WTC11 (cell line): ENCODE results near the gene TCN1. TPM values are rescaled to one million over a fixed set of nuclear protein-coding genes. Genes with fewer than 3 reads are reported as not detected.

Experiments used
- CREB1 ChIP-seq: sonication (generic); formaldehyde crosslinking; IDR thresholded peaks from 2 replicates; pipeline ENCODE4 v1.8.0; 2023; ENCODE audit warnings: mild to moderate bottlenecking, missing genetic modification reagents
- FOXJ3 ChIP-seq: sonication (generic); formaldehyde crosslinking; IDR thresholded peaks from 2 replicates; pipeline ENCODE4 v1.9.0; 2021; ENCODE audit warnings: missing genetic modification reagents, mild to moderate bottlenecking, borderline replicate concordance
- JAZF1 ChIP-seq: fragments of 250-450 bp; sonication (Bioruptor Pico); IDR thresholded peaks from 2 replicates; pipeline ENCODE4 v1.9.0; 2021; ENCODE audit warnings: moderate library complexity, mild to moderate bottlenecking, inconsistent platforms
- PRRX2 ChIP-seq: fragments of 250-450 bp; sonication (Bioruptor Pico); IDR thresholded peaks from 2 replicates; pipeline ENCODE4 v1.8.0; 2021; ENCODE audit warnings: mild to moderate bottlenecking
- ZNF219 ChIP-seq: sonication (generic); formaldehyde crosslinking; IDR thresholded peaks from 2 replicates; pipeline ENCODE4 v1.8.0; 2023; ENCODE audit warnings: missing genetic modification reagents, mild to moderate bottlenecking, borderline replicate concordance
- ZNF317 ChIP-seq: sonication (generic); formaldehyde crosslinking; IDR thresholded peaks from 2 replicates; pipeline ENCODE4 v1.8.1; 2023; ENCODE audit warnings: low read depth, mild to moderate bottlenecking, moderate library complexity, missing genetic modification reagents, borderline replicate concordance
- total RNA-seq: library from RNA; stranded (reverse); gene quantifications from 3 replicates; pipeline ENCODE4 v1.2.3, GENCODE V29; 2021
- TF ChIP-seq, protein P1 (sequence below): fragments of 250-450 bp; sonication (Bioruptor Pico); IDR thresholded peaks from 2 replicates; pipeline ENCODE4 v1.9.0; 2021; ENCODE audit warnings: mild to moderate bottlenecking
- TF ChIP-seq, protein P2 (sequence below): sonication (generic); formaldehyde crosslinking; IDR thresholded peaks from 2 replicates; pipeline ENCODE4 v1.8.1; 2022; ENCODE audit warnings: missing genetic modification reagents, borderline replicate concordance
- TF ChIP-seq, protein P3 (sequence below): sonication (generic); formaldehyde crosslinking; IDR thresholded peaks from 2 replicates; pipeline ENCODE4 v1.8.1; 2023; ENCODE audit warnings: mild to moderate bottlenecking, missing genetic modification reagents
- TF ChIP-seq, protein P4 (sequence below): fragments of 250-450 bp; sonication (Bioruptor Pico); IDR thresholded peaks from 2 replicates; pipeline ENCODE4 v1.8.0; 2021; ENCODE audit warnings: mild to moderate bottlenecking
- TF ChIP-seq, protein P5 (sequence below): sonication (generic); formaldehyde crosslinking; conservative IDR thresholded peaks from 2 replicates; pipeline ENCODE4 v1.8.1; 2022; ENCODE audit warnings: mild to moderate bottlenecking, missing genetic modification reagents
- TF ChIP-seq, protein P6 (sequence below): sonication (generic); formaldehyde crosslinking; IDR thresholded peaks from 2 replicates; pipeline ENCODE4 v1.8.1; 2023; ENCODE audit warnings: mild to moderate bottlenecking, moderate library complexity, missing genetic modification reagents
- TF ChIP-seq, protein P7 (sequence below): sonication (generic); formaldehyde crosslinking; IDR thresholded peaks from 2 replicates; pipeline ENCODE4 v1.8.1; 2022; ENCODE audit warnings: mild to moderate bottlenecking, missing genetic modification reagents, moderate library complexity, borderline replicate concordance
- TF ChIP-seq, protein P8 (sequence below): sonication (generic); formaldehyde crosslinking; IDR thresholded peaks from 2 replicates; pipeline ENCODE4 v1.8.0; 2022; ENCODE audit warnings: mild to moderate bottlenecking, missing genetic modification reagents
- TF ChIP-seq, protein P9 (sequence below): sonication (generic); formaldehyde crosslinking; IDR thresholded peaks from 2 replicates; pipeline ENCODE4 v1.8.0; 2023; ENCODE audit warnings: missing genetic modification reagents
- TF ChIP-seq, protein P10 (sequence below): fragments of 200-600 bp; IDR thresholded peaks from 2 replicates; pipeline ENCODE4 v1.8.0; 2022; ENCODE audit warnings: antibody characterized with exemption
- TF ChIP-seq, protein P11 (sequence below): sonication (generic); formaldehyde crosslinking; IDR thresholded peaks from 2 replicates; pipeline ENCODE4 v1.8.1; 2023; ENCODE audit warnings: mild to moderate bottlenecking, missing genetic modification reagents, borderline replicate concordance
- TF ChIP-seq, protein P12 (sequence below): sonication (generic); formaldehyde crosslinking; IDR thresholded peaks from 2 replicates; pipeline ENCODE4 v1.8.1; 2022; ENCODE audit warnings: low read depth, missing genetic modification reagents, borderline replicate concordance

The TCN1 gene
- total RNA-seq, 1 experiment from 2014 or later: not detected

DNA sequence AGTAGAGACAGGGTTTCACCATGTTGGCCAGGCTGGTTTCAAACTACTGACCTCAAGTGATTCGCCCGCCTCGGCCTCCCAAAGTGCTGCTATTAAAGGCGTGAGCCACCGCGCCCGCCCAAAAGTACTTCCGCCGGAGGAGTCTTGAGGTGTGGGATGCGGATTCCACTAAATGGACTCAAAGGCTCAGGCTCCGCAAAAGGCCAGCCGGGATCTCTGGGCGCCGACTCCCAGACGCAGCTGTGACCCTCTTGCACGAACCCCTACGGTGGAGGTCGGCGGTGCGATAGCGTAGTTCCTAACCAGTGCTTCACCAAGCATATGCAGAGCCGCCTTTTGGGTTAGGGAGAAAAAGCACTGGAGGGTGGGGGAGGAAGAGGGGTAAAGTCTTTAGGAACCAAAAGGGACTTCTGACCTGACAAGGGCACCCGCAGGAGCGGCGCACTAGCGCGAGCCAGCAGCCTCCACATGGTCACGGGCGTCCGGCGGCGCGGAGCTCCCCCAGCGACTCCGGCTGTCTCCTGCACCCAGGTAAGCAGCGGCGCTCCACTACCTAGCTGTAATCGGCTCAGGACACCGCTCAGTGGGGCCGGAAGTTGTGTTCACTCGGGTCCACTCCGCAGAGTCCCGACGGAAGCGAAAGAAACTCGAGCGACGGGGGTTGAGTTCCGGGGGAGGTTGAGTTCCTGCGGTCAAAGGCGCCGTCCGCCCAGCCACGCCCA, 55.9 kb downstream of the TCN1 start, which contains the start of gene MRPL16 (continued):
- TF ChIP-seq, protein P1, sequence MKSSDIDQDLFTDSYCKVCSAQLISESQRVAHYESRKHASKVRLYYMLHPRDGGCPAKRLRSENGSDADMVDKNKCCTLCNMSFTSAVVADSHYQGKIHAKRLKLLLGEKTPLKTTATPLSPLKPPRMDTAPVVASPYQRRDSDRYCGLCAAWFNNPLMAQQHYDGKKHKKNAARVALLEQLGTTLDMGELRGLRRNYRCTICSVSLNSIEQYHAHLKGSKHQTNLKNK (CRISPR knock-in tag): no peak
- TF ChIP-seq, protein P2, sequence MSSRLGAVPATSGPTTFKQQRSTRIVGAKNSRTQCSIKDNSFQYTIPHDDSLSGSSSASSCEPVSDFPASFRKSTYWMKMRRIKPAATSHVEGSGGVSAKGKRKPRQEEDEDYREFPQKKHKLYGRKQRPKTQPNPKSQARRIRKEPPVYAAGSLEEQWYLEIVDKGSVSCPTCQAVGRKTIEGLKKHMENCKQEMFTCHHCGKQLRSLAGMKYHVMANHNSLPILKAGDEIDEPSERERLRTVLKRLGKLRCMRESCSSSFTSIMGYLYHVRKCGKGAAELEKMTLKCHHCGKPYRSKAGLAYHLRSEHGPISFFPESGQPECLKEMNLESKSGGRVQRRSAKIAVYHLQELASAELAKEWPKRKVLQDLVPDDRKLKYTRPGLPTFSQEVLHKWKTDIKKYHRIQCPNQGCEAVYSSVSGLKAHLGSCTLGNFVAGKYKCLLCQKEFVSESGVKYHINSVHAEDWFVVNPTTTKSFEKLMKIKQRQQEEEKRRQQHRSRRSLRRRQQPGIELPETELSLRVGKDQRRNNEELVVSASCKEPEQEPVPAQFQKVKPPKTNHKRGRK (CRISPR knock-in tag): no peak
- TF ChIP-seq, protein P3, sequence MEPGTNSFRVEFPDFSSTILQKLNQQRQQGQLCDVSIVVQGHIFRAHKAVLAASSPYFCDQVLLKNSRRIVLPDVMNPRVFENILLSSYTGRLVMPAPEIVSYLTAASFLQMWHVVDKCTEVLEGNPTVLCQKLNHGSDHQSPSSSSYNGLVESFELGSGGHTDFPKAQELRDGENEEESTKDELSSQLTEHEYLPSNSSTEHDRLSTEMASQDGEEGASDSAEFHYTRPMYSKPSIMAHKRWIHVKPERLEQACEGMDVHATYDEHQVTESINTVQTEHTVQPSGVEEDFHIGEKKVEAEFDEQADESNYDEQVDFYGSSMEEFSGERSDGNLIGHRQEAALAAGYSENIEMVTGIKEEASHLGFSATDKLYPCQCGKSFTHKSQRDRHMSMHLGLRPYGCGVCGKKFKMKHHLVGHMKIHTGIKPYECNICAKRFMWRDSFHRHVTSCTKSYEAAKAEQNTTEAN (CRISPR knock-in tag): 0 out of 2 replicates have a peak, but pooled peaks have one; percentile 54
- TF ChIP-seq CREB1 (CRISPR knock-in tag) (no peak), FOXJ3 (CRISPR knock-in tag) (no peak), PRRX2 (CRISPR knock-in tag) (0 out of 2 replicates have a peak, but pooled peaks have one; percentile 38), ZNF219 (CRISPR knock-in tag) (no peak), ZNF317 (CRISPR knock-in tag) (no peak), JAZF1 (CRISPR knock-in tag) (no peak)
- TF ChIP-seq, protein P4, sequence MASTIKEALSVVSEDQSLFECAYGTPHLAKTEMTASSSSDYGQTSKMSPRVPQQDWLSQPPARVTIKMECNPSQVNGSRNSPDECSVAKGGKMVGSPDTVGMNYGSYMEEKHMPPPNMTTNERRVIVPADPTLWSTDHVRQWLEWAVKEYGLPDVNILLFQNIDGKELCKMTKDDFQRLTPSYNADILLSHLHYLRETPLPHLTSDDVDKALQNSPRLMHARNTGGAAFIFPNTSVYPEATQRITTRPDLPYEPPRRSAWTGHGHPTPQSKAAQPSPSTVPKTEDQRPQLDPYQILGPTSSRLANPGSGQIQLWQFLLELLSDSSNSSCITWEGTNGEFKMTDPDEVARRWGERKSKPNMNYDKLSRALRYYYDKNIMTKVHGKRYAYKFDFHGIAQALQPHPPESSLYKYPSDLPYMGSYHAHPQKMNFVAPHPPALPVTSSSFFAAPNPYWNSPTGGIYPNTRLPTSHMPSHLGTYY (CRISPR knock-in tag): no peak
- TF ChIP-seq, protein P5, sequence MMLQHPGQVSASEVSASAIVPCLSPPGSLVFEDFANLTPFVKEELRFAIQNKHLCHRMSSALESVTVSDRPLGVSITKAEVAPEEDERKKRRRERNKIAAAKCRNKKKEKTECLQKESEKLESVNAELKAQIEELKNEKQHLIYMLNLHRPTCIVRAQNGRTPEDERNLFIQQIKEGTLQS: no peak
- TF ChIP-seq, protein P6, sequence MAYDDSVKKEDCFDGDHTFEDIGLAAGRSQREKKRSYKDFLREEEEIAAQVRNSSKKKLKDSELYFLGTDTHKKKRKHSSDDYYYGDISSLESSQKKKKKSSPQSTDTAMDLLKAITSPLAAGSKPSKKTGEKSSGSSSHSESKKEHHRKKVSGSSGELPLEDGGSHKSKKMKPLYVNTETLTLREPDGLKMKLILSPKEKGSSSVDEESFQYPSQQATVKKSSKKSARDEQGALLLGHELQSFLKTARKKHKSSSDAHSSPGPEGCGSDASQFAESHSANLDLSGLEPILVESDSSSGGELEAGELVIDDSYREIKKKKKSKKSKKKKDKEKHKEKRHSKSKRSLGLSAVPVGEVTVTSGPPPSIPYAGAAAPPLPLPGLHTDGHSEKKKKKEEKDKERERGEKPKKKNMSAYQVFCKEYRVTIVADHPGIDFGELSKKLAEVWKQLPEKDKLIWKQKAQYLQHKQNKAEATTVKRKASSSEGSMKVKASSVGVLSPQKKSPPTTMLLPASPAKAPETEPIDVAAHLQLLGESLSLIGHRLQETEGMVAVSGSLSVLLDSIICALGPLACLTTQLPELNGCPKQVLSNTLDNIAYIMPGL: peak; percentile 77; the same call in 1 of the 2 replicates
- TF ChIP-seq, protein P7, sequence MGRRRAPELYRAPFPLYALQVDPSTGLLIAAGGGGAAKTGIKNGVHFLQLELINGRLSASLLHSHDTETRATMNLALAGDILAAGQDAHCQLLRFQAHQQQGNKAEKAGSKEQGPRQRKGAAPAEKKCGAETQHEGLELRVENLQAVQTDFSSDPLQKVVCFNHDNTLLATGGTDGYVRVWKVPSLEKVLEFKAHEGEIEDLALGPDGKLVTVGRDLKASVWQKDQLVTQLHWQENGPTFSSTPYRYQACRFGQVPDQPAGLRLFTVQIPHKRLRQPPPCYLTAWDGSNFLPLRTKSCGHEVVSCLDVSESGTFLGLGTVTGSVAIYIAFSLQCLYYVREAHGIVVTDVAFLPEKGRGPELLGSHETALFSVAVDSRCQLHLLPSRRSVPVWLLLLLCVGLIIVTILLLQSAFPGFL (CRISPR knock-in tag): no peak
- TF ChIP-seq, protein P8, sequence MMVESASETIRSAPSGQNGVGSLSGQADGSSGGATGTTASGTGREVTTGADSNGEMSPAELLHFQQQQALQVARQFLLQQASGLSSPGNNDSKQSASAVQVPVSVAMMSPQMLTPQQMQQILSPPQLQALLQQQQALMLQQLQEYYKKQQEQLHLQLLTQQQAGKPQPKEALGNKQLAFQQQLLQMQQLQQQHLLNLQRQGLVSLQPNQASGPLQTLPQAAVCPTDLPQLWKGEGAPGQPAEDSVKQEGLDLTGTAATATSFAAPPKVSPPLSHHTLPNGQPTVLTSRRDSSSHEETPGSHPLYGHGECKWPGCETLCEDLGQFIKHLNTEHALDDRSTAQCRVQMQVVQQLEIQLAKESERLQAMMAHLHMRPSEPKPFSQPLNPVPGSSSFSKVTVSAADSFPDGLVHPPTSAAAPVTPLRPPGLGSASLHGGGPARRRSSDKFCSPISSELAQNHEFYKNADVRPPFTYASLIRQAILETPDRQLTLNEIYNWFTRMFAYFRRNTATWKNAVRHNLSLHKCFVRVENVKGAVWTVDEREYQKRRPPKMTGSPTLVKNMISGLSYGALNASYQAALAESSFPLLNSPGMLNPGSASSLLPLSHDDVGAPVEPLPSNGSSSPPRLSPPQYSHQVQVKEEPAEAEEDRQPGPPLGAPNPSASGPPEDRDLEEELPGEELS (CRISPR knock-in tag): peak; percentile 78; the same call in 1 of the 2 replicates
- TF ChIP-seq, protein P9, sequence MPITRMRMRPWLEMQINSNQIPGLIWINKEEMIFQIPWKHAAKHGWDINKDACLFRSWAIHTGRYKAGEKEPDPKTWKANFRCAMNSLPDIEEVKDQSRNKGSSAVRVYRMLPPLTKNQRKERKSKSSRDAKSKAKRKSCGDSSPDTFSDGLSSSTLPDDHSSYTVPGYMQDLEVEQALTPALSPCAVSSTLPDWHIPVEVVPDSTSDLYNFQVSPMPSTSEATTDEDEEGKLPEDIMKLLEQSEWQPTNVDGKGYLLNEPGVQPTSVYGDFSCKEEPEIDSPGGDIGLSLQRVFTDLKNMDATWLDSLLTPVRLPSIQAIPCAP (CRISPR knock-in tag): 0 out of 2 replicates have a peak, but pooled peaks have one; percentile 63
- TF ChIP-seq, protein P10, sequence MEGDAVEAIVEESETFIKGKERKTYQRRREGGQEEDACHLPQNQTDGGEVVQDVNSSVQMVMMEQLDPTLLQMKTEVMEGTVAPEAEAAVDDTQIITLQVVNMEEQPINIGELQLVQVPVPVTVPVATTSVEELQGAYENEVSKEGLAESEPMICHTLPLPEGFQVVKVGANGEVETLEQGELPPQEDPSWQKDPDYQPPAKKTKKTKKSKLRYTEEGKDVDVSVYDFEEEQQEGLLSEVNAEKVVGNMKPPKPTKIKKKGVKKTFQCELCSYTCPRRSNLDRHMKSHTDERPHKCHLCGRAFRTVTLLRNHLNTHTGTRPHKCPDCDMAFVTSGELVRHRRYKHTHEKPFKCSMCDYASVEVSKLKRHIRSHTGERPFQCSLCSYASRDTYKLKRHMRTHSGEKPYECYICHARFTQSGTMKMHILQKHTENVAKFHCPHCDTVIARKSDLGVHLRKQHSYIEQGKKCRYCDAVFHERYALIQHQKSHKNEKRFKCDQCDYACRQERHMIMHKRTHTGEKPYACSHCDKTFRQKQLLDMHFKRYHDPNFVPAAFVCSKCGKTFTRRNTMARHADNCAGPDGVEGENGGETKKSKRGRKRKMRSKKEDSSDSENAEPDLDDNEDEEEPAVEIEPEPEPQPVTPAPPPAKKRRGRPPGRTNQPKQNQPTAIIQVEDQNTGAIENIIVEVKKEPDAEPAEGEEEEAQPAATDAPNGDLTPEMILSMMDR: no peak
- TF ChIP-seq, protein P11, sequence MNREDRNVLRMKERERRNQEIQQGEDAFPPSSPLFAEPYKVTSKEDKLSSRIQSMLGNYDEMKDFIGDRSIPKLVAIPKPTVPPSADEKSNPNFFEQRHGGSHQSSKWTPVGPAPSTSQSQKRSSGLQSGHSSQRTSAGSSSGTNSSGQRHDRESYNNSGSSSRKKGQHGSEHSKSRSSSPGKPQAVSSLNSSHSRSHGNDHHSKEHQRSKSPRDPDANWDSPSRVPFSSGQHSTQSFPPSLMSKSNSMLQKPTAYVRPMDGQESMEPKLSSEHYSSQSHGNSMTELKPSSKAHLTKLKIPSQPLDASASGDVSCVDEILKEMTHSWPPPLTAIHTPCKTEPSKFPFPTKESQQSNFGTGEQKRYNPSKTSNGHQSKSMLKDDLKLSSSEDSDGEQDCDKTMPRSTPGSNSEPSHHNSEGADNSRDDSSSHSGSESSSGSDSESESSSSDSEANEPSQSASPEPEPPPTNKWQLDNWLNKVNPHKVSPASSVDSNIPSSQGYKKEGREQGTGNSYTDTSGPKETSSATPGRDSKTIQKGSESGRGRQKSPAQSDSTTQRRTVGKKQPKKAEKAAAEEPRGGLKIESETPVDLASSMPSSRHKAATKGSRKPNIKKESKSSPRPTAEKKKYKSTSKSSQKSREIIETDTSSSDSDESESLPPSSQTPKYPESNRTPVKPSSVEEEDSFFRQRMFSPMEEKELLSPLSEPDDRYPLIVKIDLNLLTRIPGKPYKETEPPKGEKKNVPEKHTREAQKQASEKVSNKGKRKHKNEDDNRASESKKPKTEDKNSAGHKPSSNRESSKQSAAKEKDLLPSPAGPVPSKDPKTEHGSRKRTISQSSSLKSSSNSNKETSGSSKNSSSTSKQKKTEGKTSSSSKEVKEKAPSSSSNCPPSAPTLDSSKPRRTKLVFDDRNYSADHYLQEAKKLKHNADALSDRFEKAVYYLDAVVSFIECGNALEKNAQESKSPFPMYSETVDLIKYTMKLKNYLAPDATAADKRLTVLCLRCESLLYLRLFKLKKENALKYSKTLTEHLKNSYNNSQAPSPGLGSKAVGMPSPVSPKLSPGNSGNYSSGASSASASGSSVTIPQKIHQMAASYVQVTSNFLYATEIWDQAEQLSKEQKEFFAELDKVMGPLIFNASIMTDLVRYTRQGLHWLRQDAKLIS: no peak
- TF ChIP-seq, protein P12, sequence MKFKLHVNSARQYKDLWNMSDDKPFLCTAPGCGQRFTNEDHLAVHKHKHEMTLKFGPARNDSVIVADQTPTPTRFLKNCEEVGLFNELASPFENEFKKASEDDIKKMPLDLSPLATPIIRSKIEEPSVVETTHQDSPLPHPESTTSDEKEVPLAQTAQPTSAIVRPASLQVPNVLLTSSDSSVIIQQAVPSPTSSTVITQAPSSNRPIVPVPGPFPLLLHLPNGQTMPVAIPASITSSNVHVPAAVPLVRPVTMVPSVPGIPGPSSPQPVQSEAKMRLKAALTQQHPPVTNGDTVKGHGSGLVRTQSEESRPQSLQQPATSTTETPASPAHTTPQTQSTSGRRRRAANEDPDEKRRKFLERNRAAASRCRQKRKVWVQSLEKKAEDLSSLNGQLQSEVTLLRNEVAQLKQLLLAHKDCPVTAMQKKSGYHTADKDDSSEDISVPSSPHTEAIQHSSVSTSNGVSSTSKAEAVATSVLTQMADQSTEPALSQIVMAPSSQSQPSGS (CRISPR knock-in tag): no peak
